Measurements from ENCODE around the gene NCK2. TPM values are rescaled to one million over a fixed set of nuclear protein-coding genes. Genes with fewer than 3 reads are reported as not detected.

NCK2 gene
- total RNA-seq, 1 experiment from 2014 or later: 26.7 TPM

- H3K36me3 ChIP-seq (ENCODE audit: control insufficient read depth in 1 of 2, insufficient read depth in 2 of 2, low read length in 2 of 2): no peaks in the 10 kb centered on the region
- no peaks in the 10 kb centered on the region for H3K9me3 ChIP-seq (ENCODE audit: control insufficient read depth in 1 of 2, insufficient read depth in 1 of 2, low read depth in 1 of 2, low read length in 2 of 2)
- H3K79me2 ChIP-seq (ENCODE audit: insufficient read depth, low read length): peaks cover 52% of the 10 kb centered on the region
- no peak overlapping the region for H3K27ac ChIP-seq (ENCODE audit: low read depth, low read length)
- no peaks in the 10 kb centered on the region for H3K9me2 ChIP-seq (ENCODE audit: insufficient read depth)
- BruUV-seq (replicated peaks): no TSS peak
- RAD21 ChIA-PET (ENCODE audit: low non-redundant PET in 1 of 2, low total read pairs in 2 of 2, uncharacterized antibody in 2 of 2, unreplicated experiment in 2 of 2): no interaction called here
- peaks cover 5% of the 10 kb centered on the region; the same call in 1 of the 2 replicates for H4K20me1 ChIP-seq (ENCODE audit: insufficient read depth)
- DNase-seq (ENCODE audit: low read depth, low spot score) (no peak), ATAC-seq (no peak)
- H2AFZ ChIP-seq (ENCODE audit: low read depth, low read length, poor library complexity, severe bottlenecking): no peak overlapping the region
- H3K27me3 ChIP-seq (ENCODE audit: insufficient read depth, low read length): no peaks in the 10 kb centered on the region
- no peak overlapping the region for H3K4me2 ChIP-seq (ENCODE audit: low read length)
- intact Hi-C loops (cut with micrococcal nuclease): no loop called here
- CTCF ChIA-PET: no interaction called here
- no peak for TF ChIP-seq FOSL1 (IDR thresholded peaks at IDR 0.05; ENCODE audit: low read depth)
- TF ChIP-seq TCF7L2 (IDR thresholded peaks at IDR 0.05; ENCODE audit: borderline replicate concordance, extremely low read depth, insufficient read depth, insufficient read length): no peak
- TF ChIP-seq ATF3 (IDR thresholded peaks at IDR 0.05): no peak
- TF ChIP-seq POLR2A (IDR thresholded peaks at IDR 0.05; ENCODE audit: borderline replicate concordance, extremely low read depth, insufficient read depth, insufficient read length): no peak
- TF ChIP-seq ZFX (IDR thresholded peaks at IDR 0.05): no peak
- TF ChIP-seq EGR1 (IDR thresholded peaks at IDR 0.05; ENCODE audit: low read depth): no peak
- TF ChIP-seq SP1 (IDR thresholded peaks at IDR 0.05; ENCODE audit: low read depth): no peak
- TF ChIP-seq CTCF (IDR thresholded peaks at IDR 0.05 in 2 of 3, conservative IDR thresholded peaks at IDR 0.05 in 1 of 3; ENCODE audit: borderline replicate concordance in 1 of 3, insufficient read depth in 1 of 3, low read depth in 2 of 3, low read length in 2 of 3): no peak
- no peak overlapping the region for H3K4me3 ChIP-seq (replicated peaks in 1 of 2; ENCODE audit: low read depth in 1 of 2, low read length in 2 of 2)
- no peaks in the 10 kb centered on the region for H3K4me1 ChIP-seq (ENCODE audit: control insufficient read depth in 1 of 2, insufficient read depth in 2 of 2, low read length in 2 of 2)
- POLR2A ChIA-PET: no interaction called here
- no peak overlapping the region for H3K9ac ChIP-seq (ENCODE audit: low read length)
Observed at GRCh38 chr2:105834931-105835330, 90.2 kb downstream of the NCK2 start.

- CTCF ChIA-PET: no interaction called here
- no peak overlapping the region for H3K4me2 ChIP-seq (ENCODE audit: low read length)
- POLR2A ChIA-PET: no interaction called here
- no peak for ATAC-seq
- no peak overlapping the region for H3K27ac ChIP-seq (ENCODE audit: low read depth, low read length)
- intact Hi-C loops (cut with micrococcal nuclease): no loop called here
- H2AFZ ChIP-seq (ENCODE audit: low read depth, low read length, poor library complexity, severe bottlenecking): no peak overlapping the region
- H3K9me3 ChIP-seq (ENCODE audit: control insufficient read depth in 1 of 2, insufficient read depth in 1 of 2, low read depth in 1 of 2, low read length in 2 of 2): no peaks in the 10 kb centered on the region
- no peak overlapping the region for H3K9ac ChIP-seq (ENCODE audit: low read length)
- H3K4me3 ChIP-seq (replicated peaks in 1 of 2; ENCODE audit: low read depth in 1 of 2, low read length in 2 of 2): no peak overlapping the region
- RAD21 ChIA-PET (ENCODE audit: low non-redundant PET in 1 of 2, low total read pairs in 2 of 2, uncharacterized antibody in 2 of 2, unreplicated experiment in 2 of 2): no interaction called here
- H3K4me1 ChIP-seq (ENCODE audit: control insufficient read depth in 1 of 2, insufficient read depth in 2 of 2, low read length in 2 of 2): no peaks in the 10 kb centered on the region
- H3K27me3 ChIP-seq (ENCODE audit: insufficient read depth, low read length): no peaks in the 10 kb centered on the region
- BruUV-seq (replicated peaks): no TSS peak
- peaks cover 54% of the 10 kb centered on the region for H3K79me2 ChIP-seq (ENCODE audit: insufficient read depth, low read length)
- no peaks in the 10 kb centered on the region for H3K36me3 ChIP-seq (ENCODE audit: control insufficient read depth in 1 of 2, insufficient read depth in 2 of 2, low read length in 2 of 2)
- H3K9me2 ChIP-seq (ENCODE audit: insufficient read depth): no peaks in the 10 kb centered on the region
- peaks cover 5% of the 10 kb centered on the region; the same call in 1 of the 2 replicates for H4K20me1 ChIP-seq (ENCODE audit: insufficient read depth)
- DNase-seq (ENCODE audit: low read depth, low spot score): no peak
- TF ChIP-seq SIN3A (IDR thresholded peaks at IDR 0.05; ENCODE audit: low read depth): no peak
- no peak for TF ChIP-seq SP1 (IDR thresholded peaks at IDR 0.05; ENCODE audit: low read depth)
- TF ChIP-seq POLR2AphosphoS5 (IDR thresholded peaks at IDR 0.05; ENCODE audit: low read depth, low read length): no peak
- TF ChIP-seq ATF3 (IDR thresholded peaks at IDR 0.05): no peak
- no peak for TF ChIP-seq ELF1 (IDR thresholded peaks at IDR 0.05; ENCODE audit: borderline replicate concordance, low read depth)
- TF ChIP-seq CEBPB (IDR thresholded peaks at IDR 0.05; ENCODE audit: low read depth): no peak
- no peak for TF ChIP-seq POLR2A (IDR thresholded peaks at IDR 0.05; ENCODE audit: borderline replicate concordance, extremely low read depth, insufficient read depth, insufficient read length)
- TF ChIP-seq JUND (IDR thresholded peaks at IDR 0.05): no peak
- no peak for TF ChIP-seq REST (IDR thresholded peaks at IDR 0.05; ENCODE audit: low read depth)
- TF ChIP-seq MAX (IDR thresholded peaks at IDR 0.05): no peak
- no peak for TF ChIP-seq ZFX (IDR thresholded peaks at IDR 0.05)
- TF ChIP-seq TCF7L2 (IDR thresholded peaks at IDR 0.05; ENCODE audit: borderline replicate concordance, extremely low read depth, insufficient read depth, insufficient read length): no peak
- no peak for TF ChIP-seq EZH2phosphoT487 (IDR thresholded peaks at IDR 0.05; ENCODE audit: borderline replicate concordance)
Observed at GRCh38 chr2:105836341-105836740, 91.6 kb downstream of the NCK2 start.
